Vagina (tissue), 2 donors: ENCODE measurements around the gene TIMP2. TPM values are rescaled to one million over a fixed set of nuclear protein-coding genes. Genes with fewer than 3 reads are reported as not detected.

Experiments used
- DNase-seq, 2 donors: peaks; one replicate each; pipeline ENCODE4 v3.0.0-alpha.2; 2017; ENCODE audit errors: extremely low spot score in 2 of 2
- H3K27ac ChIP-seq: fragments of 200-600 bp; sonication (generic); one replicate; pipeline ENCODE4 v1.5.1; 2019
- H3K27me3 ChIP-seq: fragments of 200-600 bp; sonication (generic); one replicate; pipeline ENCODE4 v1.5.1; 2019
- H3K36me3 ChIP-seq, 2 donors: fragments of 200-600 bp; sonication (generic); one replicate each; pipeline ENCODE4 v1.5.1; 2017 to 2019
- H3K4me1 ChIP-seq: fragments of 200-600 bp; sonication (generic); one replicate; pipeline ENCODE4 v1.5.1; 2019
- H3K4me3 ChIP-seq, 2 donors: fragments of 200-600 bp; sonication (generic); 1 replicate in 1 of 2; 2 replicates in 1 of 2; pipeline ENCODE4 v1.5.1; 2016 to 2019
- H3K9me3 ChIP-seq: fragments of 200-600 bp; sonication (generic); one replicate; pipeline ENCODE4 v1.5.1; 2019
- POLR2A ChIP-seq, 2 donors: fragments of 450-650 bp; IDR thresholded peaks; one replicate each; pipeline ENCODE4 v1.6.1; 2017; ENCODE audit warnings: antibody characterized with exemption in 2 of 2, mild to moderate bottlenecking in 2 of 2, moderate library complexity in 2 of 2
- POLR2AphosphoS5 ChIP-seq, 2 donors: sonication (generic); formaldehyde crosslinking; IDR thresholded peaks; one replicate each; pipeline ENCODE4 v1.9.0; 2017; ENCODE audit warnings: antibody characterized with exemption in 2 of 2, mild to moderate bottlenecking in 2 of 2, low read depth in 1 of 2; ENCODE audit not compliant: insufficient read depth in 1 of 2
- intact Hi-C: fragments of 100-400 bp; cut with DNase I; formaldehyde crosslinking; loops from one replicate; pipeline ENCODE4 v1.15.1; 2023
- total RNA-seq: library from RNA; depleted of rRNA; stranded (reverse); fragments of >200 nt; gene quantifications from one replicate; pipeline ENCODE4 v1.2.3, GENCODE V29; 2016
- TF ChIP-seq, protein P1 (sequence below), 3 experiments: fragments of 450-650 bp in 2 of 3; fragments of 200-600 bp in 1 of 3; sonication (generic) in 1 of 3; IDR thresholded peaks; one replicate each; pipeline ENCODE4 v1.5.1; 2017 to 2019; ENCODE audit warnings: antibody characterized with exemption in 3 of 3, mild to moderate bottlenecking in 2 of 3, moderate library complexity in 2 of 3

TIMP2 gene, protein sequence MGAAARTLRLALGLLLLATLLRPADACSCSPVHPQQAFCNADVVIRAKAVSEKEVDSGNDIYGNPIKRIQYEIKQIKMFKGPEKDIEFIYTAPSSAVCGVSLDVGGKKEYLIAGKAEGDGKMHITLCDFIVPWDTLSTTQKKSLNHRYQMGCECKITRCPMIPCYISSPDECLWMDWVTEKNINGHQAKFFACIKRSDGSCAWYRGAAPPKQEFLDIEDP
- total RNA-seq, result 181 TPM

DNA sequence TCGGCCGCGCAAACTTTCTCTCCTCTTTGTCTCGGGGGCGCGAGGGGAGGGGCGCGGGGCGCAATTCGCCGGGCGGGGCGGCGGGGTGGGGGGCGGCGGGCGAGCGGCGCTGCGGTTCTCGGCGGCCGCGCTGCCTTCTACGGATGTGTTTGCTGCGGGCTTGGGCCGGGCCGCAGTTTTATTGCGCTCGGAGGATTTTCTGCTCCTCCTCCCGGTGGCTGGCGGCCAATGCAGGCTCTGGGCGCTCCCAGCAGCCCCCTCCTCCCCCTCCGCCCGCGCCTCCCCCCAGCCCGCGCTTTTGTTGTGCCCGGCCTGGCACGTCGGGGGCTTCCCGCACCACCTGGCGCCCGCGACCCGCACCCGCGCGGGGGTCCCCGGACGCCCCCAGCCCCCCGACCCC lies at the start of gene TIMP2:
TIMP2 (minus strand) TSS at position 154 of the 400 bp plus-strand sequence. CDS start 299 bp downstream, outside the sequence.
- peak within 1 kb of the TSS; percentile 66 to 81 for H3K4me3 ChIP-seq
- peaks cover 57% of the 10 kb centered on the region for H3K4me1 ChIP-seq
- DNase-seq, result no peak
- TF ChIP-seq POLR2AphosphoS5 (IDR thresholded peaks at IDR 0.05; ENCODE audit: insufficient read depth in 1 of 2, low read depth in 1 of 2) (no peak), POLR2A (IDR thresholded peaks at IDR 0.05) (peak in 1 of 2 donors; percentile 55)
- peak within 1 kb of the TSS; percentile 99 for H3K27ac ChIP-seq
- no peaks in the 10 kb centered on the region for H3K27me3 ChIP-seq
- intact Hi-C loops, result loop anchor here (10.0 kb wide), 1 partner anchor 50 kb away; the partner anchor contains the start of gene LGALS3BP
- no peaks in the 10 kb centered on the region for H3K36me3 ChIP-seq
- no peaks in the 10 kb centered on the region for H3K9me3 ChIP-seq

- Histone ChIP-seq H3K36me3 (no peaks in the 10 kb centered on the region), H3K27ac (peak overlapping the region; percentile 89), H3K4me1 (peaks cover 78% of the 10 kb centered on the region), H3K4me3 (no peak overlapping the region), H3K27me3 (no peaks in the 10 kb centered on the region), H3K9me3 (no peaks in the 10 kb centered on the region)
- DNase-seq, result no peak
- TF ChIP-seq, protein P1, sequence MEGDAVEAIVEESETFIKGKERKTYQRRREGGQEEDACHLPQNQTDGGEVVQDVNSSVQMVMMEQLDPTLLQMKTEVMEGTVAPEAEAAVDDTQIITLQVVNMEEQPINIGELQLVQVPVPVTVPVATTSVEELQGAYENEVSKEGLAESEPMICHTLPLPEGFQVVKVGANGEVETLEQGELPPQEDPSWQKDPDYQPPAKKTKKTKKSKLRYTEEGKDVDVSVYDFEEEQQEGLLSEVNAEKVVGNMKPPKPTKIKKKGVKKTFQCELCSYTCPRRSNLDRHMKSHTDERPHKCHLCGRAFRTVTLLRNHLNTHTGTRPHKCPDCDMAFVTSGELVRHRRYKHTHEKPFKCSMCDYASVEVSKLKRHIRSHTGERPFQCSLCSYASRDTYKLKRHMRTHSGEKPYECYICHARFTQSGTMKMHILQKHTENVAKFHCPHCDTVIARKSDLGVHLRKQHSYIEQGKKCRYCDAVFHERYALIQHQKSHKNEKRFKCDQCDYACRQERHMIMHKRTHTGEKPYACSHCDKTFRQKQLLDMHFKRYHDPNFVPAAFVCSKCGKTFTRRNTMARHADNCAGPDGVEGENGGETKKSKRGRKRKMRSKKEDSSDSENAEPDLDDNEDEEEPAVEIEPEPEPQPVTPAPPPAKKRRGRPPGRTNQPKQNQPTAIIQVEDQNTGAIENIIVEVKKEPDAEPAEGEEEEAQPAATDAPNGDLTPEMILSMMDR (IDR thresholded peaks at IDR 0.05), result no peak
- no peak for TF ChIP-seq POLR2AphosphoS5 (IDR thresholded peaks at IDR 0.05; ENCODE audit: insufficient read depth in 1 of 2, low read depth in 1 of 2)
- intact Hi-C loops, result loop anchor here (5.0 to 10.0 kb wide), 2 partner anchors 49 to 112 kb away; partner anchors contain the start of gene TIMP2
Observed at GRCh38 chr17:78973792-78974520, 48.8 kb upstream of the TIMP2 start.

DNA sequence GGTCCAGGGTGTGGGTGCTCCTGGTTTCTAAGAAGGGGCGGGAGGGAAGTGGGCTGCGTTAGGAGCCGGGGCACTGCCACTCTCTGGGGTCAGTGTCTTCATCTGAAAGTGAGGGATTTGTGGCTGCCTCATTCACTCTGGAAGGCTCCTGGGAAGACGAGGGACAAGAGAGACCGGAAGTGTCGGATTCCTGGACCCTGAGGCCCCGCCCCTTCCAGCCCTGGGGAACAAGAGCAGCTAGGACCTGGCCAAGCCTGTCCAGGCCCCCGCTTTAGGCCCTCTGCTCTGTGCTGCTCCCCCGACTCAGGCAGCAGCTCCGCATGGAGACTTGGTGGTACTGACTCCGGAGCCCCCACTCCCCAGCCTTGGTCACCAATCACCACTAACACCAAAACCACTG lies 48.0 kb upstream of the TIMP2 start:
- no peak for DNase-seq
- intact Hi-C loops, result loop anchor here (5.0 to 10.0 kb wide), 2 partner anchors 48 to 111 kb away; partner anchors contain the start of gene TIMP2
- H3K36me3 ChIP-seq, result no peaks in the 10 kb centered on the region
- H3K9me3 ChIP-seq, result no peaks in the 10 kb centered on the region
- no peak overlapping the region for H3K4me3 ChIP-seq
- peaks cover 71% of the 10 kb centered on the region for H3K4me1 ChIP-seq
- TF ChIP-seq POLR2A (IDR thresholded peaks at IDR 0.05), result no peak
- TF ChIP-seq, protein P1 (IDR thresholded peaks at IDR 0.05), result no peak
- TF ChIP-seq POLR2AphosphoS5 (IDR thresholded peaks at IDR 0.05; ENCODE audit: insufficient read depth in 1 of 2, low read depth in 1 of 2), result no peak
- no peaks in the 10 kb centered on the region for H3K27me3 ChIP-seq
- H3K27ac ChIP-seq, result peak overlapping the region; percentile 89

- no peaks in the 10 kb centered on the region for H3K9me3 ChIP-seq
- intact Hi-C loops, result loop anchor here (5.0 to 10.0 kb wide), 2 partner anchors 48 to 110 kb away; partner anchors contain the start of gene TIMP2
- no peak for DNase-seq
- peaks cover 65% of the 10 kb centered on the region for H3K4me1 ChIP-seq
- H3K4me3 ChIP-seq, result no peak overlapping the region
- H3K27ac ChIP-seq, result peak overlapping the region; percentile 89
- H3K36me3 ChIP-seq, result no peaks in the 10 kb centered on the region
- TF ChIP-seq POLR2A (IDR thresholded peaks at IDR 0.05), result no peak
- TF ChIP-seq, protein P1 (IDR thresholded peaks at IDR 0.05), result no peak
- no peak for TF ChIP-seq POLR2AphosphoS5 (IDR thresholded peaks at IDR 0.05; ENCODE audit: insufficient read depth in 1 of 2, low read depth in 1 of 2)
- no peaks in the 10 kb centered on the region for H3K27me3 ChIP-seq
Observed at GRCh38 chr17:78972507-78973105, 47.4 kb upstream of the TIMP2 start.

GRCh38 chr17:78971756-78972506 lies 46.7 kb upstream of the TIMP2 start:
- H3K4me1 ChIP-seq, result peaks cover 58% of the 10 kb centered on the region
- no peak overlapping the region for H3K4me3 ChIP-seq
- no peak for TF ChIP-seq POLR2AphosphoS5 (IDR thresholded peaks at IDR 0.05; ENCODE audit: insufficient read depth in 1 of 2, low read depth in 1 of 2)
- TF ChIP-seq, protein P1 (IDR thresholded peaks at IDR 0.05), result no peak
- no peak for TF ChIP-seq POLR2A (IDR thresholded peaks at IDR 0.05)
- peak overlapping the region; percentile 89 for H3K27ac ChIP-seq
- H3K9me3 ChIP-seq, result no peaks in the 10 kb centered on the region
- intact Hi-C loops, result loop anchor here (5.0 to 10.0 kb wide), 2 partner anchors 47 to 110 kb away; partner anchors contain the start of gene TIMP2
- H3K36me3 ChIP-seq, result no peaks in the 10 kb centered on the region
- no peak for DNase-seq
- H3K27me3 ChIP-seq, result no peaks in the 10 kb centered on the region
